ENCODE results near the gene GNAO1.
A peak's percentile ranks its signal among the peaks of the same experiment; 100 is the strongest.

The GNAO1 gene

DNA sequence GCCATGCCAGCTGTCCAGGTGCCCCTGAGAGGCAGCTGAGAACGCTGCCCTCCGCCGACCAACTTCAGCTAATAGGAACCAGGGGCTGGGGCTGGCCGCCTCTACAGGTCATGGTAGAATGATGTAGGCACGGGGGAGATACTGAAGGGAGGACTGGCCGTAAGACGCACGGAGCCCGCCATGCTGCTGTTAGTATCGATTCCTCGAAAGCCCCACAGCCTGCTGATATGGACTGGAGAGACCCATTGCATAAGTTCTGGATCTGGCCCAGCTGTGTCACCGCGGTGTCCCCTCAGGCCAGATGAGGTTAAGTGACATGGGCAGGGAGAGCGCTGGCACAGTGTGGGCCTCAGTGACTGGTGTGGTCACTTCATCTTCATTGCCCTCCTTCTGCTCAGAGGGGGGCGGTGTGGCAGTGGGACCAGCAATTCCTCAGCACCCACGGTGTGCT is 158.4 kb downstream of the GNAO1 start:
- Histone ChIP-seq H3K4me1 (ENCODE audit: control insufficient read depth, insufficient read depth, low read length) (no peaks in the 10 kb centered on the region), H3K9me3 (ENCODE audit: control insufficient read depth, insufficient read depth, low read depth, low read length) (no peaks in the 10 kb centered on the region), H3K36me3 (ENCODE audit: control insufficient read depth in 2 of 2, insufficient read depth in 1 of 2, low read length in 2 of 2) (no peaks in the 10 kb centered on the region), H3K27ac (ENCODE audit: extremely low read depth, low read depth, low read length) (no peak overlapping the region), H3K4me3 (ENCODE audit: low read depth, low read length) (no peak overlapping the region)
- TF ChIP-seq ZBTB8A (tag by site-specific recombination; IDR thresholded peaks at IDR 0.05) (no peak), ZNF112 (tag by site-specific recombination; IDR thresholded peaks at IDR 0.05) (no peak), ZNF555 (tag by site-specific recombination; conservative IDR thresholded peaks at IDR 0.05) (no peak), ZNF169 (tag by site-specific recombination; IDR thresholded peaks at IDR 0.05) (no peak)
- ChIA-PET CTCF (interaction anchor here (0.7 kb wide), 1 partner anchor 90 kb away, joined by 3 read pairs; no protein-coding TSS in a partner anchor), POLR2A (no interaction called here)

DNA sequence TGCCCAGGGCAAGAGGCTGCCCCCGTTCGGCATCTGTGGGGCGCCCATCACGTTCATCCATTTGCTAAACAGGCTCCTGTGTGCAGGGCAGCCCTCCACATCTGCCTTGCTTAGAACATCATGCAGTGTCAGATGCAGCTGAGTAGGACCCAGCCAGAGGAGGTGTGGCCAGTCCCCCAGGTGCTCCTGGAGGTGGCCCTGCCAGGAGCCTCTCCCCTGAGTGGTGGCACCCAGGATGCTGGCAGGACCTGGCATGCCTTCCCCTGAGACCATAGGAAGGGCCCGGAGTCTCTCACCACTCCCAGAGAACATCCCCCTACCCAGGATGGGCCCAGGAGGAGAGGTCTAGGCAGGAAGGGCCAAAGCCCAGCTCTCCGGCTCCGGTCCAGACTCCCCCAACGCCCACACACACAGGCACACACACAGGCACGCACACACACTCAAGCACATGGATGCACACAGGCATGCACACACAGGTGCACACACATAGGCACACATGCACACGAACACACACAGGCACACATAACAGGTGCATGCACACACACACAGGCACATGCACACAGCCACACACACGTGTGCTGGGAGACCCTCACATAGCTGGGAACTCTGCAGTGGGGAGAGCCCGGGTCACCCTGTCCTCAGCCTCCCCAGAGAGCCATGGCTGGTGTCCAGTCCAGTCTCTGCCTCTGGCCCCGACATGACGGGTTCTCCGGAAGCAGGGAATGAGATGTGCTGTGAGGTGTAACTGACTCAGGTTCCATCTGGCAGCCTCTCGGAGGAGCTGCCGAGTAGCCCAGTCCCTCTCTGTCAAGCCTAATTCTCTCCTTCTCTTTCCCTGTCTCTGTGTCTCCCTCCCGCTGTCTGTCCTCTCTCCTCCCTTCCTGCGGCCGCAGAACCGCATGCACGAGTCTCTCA is 159.5 kb downstream of the GNAO1 start:
- Histone ChIP-seq H3K9me3 (ENCODE audit: control insufficient read depth, insufficient read depth, low read depth, low read length) (no peaks in the 10 kb centered on the region), H3K4me1 (ENCODE audit: control insufficient read depth, insufficient read depth, low read length) (no peaks in the 10 kb centered on the region), H3K36me3 (ENCODE audit: control insufficient read depth in 2 of 2, insufficient read depth in 1 of 2, low read length in 2 of 2) (no peaks in the 10 kb centered on the region), H3K4me3 (ENCODE audit: low read depth, low read length) (no peak overlapping the region), H3K27ac (ENCODE audit: extremely low read depth, low read depth, low read length) (no peak overlapping the region)
- CTCF ChIA-PET = interaction anchor here (0.7 kb wide), 1 partner anchor 658 kb away, joined by 3 read pairs; no protein-coding TSS in a partner anchor
- TF ChIP-seq ZNF433 (tag by site-specific recombination; IDR thresholded peaks at IDR 0.05; ENCODE audit: low read depth) = no peak
- TF ChIP-seq, protein P1, sequence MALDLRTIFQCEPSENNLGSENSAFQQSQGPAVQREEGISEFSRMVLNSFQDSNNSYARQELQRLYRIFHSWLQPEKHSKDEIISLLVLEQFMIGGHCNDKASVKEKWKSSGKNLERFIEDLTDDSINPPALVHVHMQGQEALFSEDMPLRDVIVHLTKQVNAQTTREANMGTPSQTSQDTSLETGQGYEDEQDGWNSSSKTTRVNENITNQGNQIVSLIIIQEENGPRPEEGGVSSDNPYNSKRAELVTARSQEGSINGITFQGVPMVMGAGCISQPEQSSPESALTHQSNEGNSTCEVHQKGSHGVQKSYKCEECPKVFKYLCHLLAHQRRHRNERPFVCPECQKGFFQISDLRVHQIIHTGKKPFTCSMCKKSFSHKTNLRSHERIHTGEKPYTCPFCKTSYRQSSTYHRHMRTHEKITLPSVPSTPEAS (tag by site-specific recombination; IDR thresholded peaks at IDR 0.05) = peak; percentile 91
- 0 out of 2 replicates have a peak, but pooled peaks have one; percentile 28 for TF ChIP-seq ZFHX2 (tag by site-specific recombination; conservative IDR thresholded peaks at IDR 0.05)
- POLR2A ChIA-PET = no interaction called here

DNA sequence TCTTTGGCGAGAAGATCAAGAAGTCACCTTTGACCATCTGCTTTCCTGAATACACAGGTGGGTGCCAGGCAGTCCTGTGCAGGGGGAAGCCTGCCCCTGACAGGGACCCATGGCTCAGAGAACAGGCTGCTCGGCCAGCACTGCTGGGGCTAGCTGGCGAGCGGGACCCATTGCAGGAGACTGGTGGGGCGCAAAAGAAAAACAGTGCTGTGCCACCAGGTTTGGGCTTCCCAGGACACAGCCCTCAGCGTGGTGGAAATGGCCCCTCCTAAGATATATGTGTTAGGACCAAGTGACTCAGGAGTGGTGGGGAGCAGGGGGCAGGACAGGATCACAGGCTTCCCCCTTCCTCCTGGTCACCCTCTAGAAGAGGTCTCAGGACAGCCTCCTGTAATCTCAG is 160.2 kb downstream of the GNAO1 start:
- no peak for TF ChIP-seq GLIS2 (tag by site-specific recombination; IDR thresholded peaks at IDR 0.05)
- TF ChIP-seq, protein P2, sequence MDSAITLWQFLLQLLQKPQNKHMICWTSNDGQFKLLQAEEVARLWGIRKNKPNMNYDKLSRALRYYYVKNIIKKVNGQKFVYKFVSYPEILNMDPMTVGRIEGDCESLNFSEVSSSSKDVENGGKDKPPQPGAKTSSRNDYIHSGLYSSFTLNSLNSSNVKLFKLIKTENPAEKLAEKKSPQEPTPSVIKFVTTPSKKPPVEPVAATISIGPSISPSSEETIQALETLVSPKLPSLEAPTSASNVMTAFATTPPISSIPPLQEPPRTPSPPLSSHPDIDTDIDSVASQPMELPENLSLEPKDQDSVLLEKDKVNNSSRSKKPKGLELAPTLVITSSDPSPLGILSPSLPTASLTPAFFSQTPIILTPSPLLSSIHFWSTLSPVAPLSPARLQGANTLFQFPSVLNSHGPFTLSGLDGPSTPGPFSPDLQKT (IDR thresholded peaks at IDR 0.05; ENCODE audit: borderline replicate concordance, low read depth, low read length) = no peak
- POLR2A ChIA-PET = no interaction called here
- CTCF ChIA-PET = no interaction called here

DNA sequence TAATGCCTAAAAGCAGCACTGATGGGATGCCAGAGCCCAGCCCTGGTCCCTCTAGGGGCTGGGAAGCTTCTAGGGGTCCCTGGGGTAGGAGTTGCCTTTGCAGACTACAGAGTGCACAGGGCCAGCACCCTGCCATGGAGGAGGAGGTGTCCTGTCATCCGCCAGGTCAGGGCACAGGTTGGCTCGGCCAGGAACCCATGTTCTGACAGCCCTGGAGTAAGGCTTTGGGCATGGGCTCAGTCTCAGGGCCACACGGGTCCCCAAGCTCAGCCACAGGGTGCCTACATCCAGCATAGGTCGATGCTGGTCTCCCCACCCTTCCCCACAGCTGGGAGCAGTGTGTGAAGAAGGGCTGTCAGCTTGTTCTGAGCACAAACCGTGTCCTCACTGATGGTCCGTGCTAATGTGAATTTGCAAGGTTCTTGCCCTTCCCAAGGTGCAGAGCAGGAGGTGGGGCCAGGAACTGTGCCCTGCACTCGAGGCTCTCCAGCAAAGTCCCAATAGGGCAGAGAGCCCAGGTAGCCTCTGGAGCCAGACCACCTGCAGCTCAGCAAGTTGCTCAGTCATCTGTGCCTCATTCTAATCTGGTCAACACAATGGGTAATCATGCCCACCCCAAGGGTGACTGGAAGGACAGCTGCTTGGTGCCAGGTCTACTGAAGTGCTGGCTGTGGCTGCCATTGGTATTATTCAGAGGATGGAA is 161.2 kb downstream of the GNAO1 start:
- Histone ChIP-seq H3K4me3 (ENCODE audit: low read depth, low read length) (no peak overlapping the region), H3K36me3 (ENCODE audit: control insufficient read depth in 2 of 2, insufficient read depth in 1 of 2, low read length in 2 of 2) (no peaks in the 10 kb centered on the region), H3K9me3 (ENCODE audit: control insufficient read depth, insufficient read depth, low read depth, low read length) (no peaks in the 10 kb centered on the region), H3K27ac (ENCODE audit: extremely low read depth, low read depth, low read length) (no peak overlapping the region), H3K4me1 (ENCODE audit: control insufficient read depth, insufficient read depth, low read length) (peaks cover 4% of the 10 kb centered on the region)
- TF ChIP-seq ZNF211 (tag by site-specific recombination; IDR thresholded peaks at IDR 0.05; ENCODE audit: low read depth) (no peak), ZNF350 (tag by site-specific recombination; IDR thresholded peaks at IDR 0.05) (no peak), ZBTB1 (tag by site-specific recombination; IDR thresholded peaks at IDR 0.05) (no peak), ZSCAN30 (tag by site-specific recombination; IDR thresholded peaks at IDR 0.05) (no peak), HOXA7 (CRISPR knock-in tag; IDR thresholded peaks at IDR 0.05; ENCODE audit: borderline replicate concordance) (no peak)
- TF ChIP-seq, protein P3, sequence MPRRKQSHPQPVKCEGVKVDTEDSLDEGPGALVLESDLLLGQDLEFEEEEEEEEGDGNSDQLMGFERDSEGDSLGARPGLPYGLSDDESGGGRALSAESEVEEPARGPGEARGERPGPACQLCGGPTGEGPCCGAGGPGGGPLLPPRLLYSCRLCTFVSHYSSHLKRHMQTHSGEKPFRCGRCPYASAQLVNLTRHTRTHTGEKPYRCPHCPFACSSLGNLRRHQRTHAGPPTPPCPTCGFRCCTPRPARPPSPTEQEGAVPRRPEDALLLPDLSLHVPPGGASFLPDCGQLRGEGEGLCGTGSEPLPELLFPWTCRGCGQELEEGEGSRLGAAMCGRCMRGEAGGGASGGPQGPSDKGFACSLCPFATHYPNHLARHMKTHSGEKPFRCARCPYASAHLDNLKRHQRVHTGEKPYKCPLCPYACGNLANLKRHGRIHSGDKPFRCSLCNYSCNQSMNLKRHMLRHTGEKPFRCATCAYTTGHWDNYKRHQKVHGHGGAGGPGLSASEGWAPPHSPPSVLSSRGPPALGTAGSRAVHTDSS (tag by site-specific recombination; IDR thresholded peaks at IDR 0.05) = no peak
- TF ChIP-seq, protein P2 (IDR thresholded peaks at IDR 0.05; ENCODE audit: borderline replicate concordance, low read depth, low read length) = no peak
- POLR2A ChIA-PET = interaction anchor here (0.6 kb wide), 1 partner anchor 194 kb away, joined by 5 read pairs; no protein-coding TSS in a partner anchor
- CTCF ChIA-PET = interaction anchor here (0.6 kb wide), 1 partner anchor 166 kb away, joined by 3 read pairs; no protein-coding TSS in a partner anchor

More for the DNA sequence above, 160.2 kb downstream of the GNAO1 start:
- Histone ChIP-seq H3K36me3 (ENCODE audit: control insufficient read depth in 2 of 2, insufficient read depth in 1 of 2, low read length in 2 of 2) (no peaks in the 10 kb centered on the region), H3K4me1 (ENCODE audit: control insufficient read depth, insufficient read depth, low read length) (no peaks in the 10 kb centered on the region), H3K27ac (ENCODE audit: extremely low read depth, low read depth, low read length) (no peak overlapping the region), H3K9me3 (ENCODE audit: control insufficient read depth, insufficient read depth, low read depth, low read length) (no peaks in the 10 kb centered on the region), H3K4me3 (ENCODE audit: low read depth, low read length) (no peak overlapping the region)

Data from HEK293 (cell line).